ENCODE results near the gene ESF1.

- TF ChIP-seq ATF1 (CRISPR knock-in tag; IDR thresholded peaks at IDR 0.05) (no peak), AFF4 (CRISPR knock-in tag; IDR thresholded peaks at IDR 0.05; ENCODE audit: borderline replicate concordance) (no peak), CTCF (IDR thresholded peaks at IDR 0.05) (no peak)
These were observed 14.3 kb upstream of the ESF1 start for GRCh38 chr20:13799040-13799439.
